Anterior cingulate cortex (tissue), 58 donors: ENCODE results near the gene TBC1D7.

Experiments
- DNase-seq, 58 donors: peaks; one replicate each; lab custom pipeline; 2025; lab: John Stamatoyannopoulos, UW

Gene TBC1D7

DNA sequence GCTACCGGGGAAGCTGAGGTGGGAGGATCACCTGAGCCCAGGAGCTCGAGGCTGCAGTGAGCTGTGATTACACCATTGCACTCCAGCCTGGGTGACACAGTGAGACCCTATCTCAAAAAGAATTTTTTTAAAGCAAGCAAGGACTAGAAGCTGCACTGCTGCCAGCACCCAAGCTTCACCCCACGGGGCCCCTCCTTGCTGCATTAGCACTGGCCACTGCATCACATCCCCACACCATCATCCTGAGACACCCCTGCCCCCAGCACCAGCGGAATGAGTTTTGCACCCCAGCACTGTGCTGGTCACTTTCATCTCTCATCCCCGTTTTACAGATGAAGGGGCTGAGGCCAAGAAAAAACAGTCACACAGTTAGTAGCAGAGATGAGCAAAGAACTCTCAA, 30.9 kb downstream of the TBC1D7 start:
- DNase-seq = no peak

- DNase-seq = no peak
These were observed 31.8 kb downstream of the TBC1D7 start for GRCh38 chr6:13296536-13296997.

DNA sequence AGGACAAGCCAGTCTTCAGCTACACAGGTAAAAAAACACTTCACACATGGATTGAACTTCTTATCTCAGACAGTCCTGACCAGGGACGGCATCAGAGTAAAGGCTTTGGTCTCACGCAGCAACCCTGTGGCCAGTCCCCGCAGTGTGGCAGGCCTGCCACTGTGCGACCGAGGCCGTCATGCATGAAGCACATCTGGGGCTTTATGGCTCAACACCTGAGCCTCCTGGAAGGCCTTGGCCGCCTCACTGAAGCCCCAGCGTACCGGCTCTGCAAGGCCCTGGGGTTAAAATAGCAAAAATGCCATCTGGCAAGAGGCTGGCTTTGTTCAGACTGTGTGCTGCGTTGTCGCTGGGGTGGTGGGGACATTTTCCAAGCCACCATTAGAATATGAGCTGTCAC, 32.8 kb downstream of the TBC1D7 start:
- DNase-seq = no peak

DNA sequence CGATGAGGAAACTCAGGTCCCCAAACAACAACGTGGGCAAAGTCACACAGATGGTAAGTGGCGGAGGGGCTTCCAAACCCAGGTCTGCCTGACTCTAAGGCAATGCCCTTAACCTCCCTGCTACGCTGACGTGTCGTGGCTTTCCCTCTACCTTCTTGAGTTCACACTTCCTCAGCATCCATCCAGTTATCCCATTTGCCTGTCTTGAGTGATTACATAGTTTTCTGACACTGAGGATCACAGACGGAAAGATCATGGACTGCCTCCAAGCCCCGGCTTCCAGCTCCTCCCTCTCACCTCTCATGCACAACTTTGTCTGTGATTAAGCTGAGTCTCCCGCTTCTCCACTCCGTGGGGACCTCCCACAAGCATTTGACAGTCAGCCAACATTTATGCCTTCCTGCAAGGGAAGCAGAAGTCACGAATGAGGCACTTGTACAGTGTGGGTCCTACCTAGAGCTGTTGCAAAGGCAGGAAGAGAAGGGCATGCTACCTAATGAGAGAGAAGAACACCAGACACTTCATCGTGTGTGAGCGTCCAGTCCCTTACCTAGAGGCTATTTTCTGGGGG, 33.8 kb downstream of the TBC1D7 start:
- DNase-seq = peak in 3 of 58 donors; percentile 16 to 29 (median 24)

GRCh38 chr6:13292774-13293173, 35.6 kb downstream of the TBC1D7 start:
- DNase-seq = no peak

DNA sequence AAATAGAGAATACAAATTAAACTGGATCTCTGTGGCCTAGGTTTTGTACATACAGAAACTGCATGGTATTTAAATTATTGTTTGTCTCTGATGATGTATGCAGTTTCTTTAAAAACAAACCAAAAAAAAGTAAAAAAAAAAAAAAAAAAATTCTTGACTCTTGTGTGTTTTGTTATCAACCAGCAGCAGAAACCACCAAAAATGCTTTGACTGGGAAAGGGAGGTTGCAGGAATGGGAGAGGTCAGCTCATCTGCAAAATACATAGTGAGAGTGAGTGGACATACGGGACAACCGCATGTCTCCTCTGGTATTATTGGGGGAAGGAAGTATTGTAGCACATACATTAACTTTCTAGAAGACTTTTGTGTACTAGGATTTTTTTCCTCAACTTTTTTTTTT, 38.0 kb downstream of the TBC1D7 start:
- no peak for DNase-seq

DNA sequence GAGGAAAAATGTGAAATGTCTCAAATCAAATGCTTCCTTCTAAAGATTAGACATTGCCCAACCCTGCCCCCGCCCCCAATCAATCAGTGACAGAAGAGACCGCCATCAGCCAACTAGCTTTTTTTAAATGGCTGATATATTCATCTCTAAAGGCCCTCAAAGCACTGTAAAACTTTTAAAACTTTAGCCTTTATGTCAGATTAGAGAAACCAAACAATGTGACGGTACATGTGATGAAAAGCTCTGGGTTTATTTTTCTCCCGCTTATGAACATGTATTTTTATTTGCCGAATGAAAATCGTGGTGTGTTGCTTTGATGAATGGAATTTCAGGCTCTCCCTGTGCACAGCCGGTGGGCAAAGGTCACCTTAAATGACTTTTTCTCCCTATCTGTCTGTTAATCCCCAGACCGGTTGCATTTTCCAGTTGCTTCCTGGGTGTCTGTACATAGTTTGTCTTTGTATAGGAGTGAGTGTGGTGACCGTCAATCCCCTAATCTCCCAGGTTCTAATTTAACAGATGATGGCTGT, 38.5 kb downstream of the TBC1D7 start:
- DNase-seq = no peak

GRCh38 chr6:13288969-13289391, 39.4 kb downstream of the TBC1D7 start:
- no peak for DNase-seq

GRCh38 chr6:13288481-13288880, 39.9 kb downstream of the TBC1D7 start:
- DNase-seq = no peak

- DNase-seq = no peak
These were observed 41.2 kb downstream of the TBC1D7 start for GRCh38 chr6:13287104-13287503.

DNA sequence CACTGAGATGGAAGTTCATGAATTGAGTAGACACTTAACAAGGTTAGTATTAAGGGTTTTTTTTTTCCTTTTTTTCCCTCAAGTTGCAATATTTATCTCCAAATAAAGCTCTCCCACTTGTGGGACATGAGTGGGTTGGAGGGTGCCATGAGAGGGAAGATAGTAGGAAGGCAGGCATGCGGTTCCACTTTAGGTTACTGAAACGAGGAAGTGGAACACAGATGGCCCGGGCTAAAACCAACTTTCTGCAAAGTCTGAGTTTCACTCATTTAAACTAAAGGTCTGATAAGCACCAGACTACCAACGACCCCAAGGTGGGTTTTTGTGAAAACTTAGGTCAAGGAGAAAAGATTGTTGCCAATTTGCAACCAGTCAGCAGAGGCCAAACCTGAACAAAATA, 42.2 kb downstream of the TBC1D7 start:
- peak in 2 of 58 donors; percentile 10 to 23 for DNase-seq

DNA sequence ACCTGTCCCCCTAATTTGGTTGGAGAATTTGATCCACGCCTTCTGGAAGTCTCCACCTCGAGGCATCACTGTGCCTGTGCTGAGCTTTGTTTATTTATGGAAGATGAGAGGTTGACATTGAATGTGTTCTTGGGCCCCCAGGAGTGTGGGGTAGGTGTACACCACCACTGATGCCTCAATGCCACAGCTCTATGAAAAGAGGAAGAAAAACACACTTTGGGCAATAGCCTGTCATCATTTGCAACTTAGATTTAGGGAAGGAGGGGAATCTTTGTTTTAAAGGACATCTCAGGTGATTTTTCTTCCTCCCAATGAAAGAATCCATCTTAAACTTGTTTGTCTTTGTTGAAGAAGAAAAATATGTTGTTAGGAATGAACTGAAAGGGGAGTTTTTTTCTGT, 42.6 kb downstream of the TBC1D7 start:
- no peak for DNase-seq

DNA sequence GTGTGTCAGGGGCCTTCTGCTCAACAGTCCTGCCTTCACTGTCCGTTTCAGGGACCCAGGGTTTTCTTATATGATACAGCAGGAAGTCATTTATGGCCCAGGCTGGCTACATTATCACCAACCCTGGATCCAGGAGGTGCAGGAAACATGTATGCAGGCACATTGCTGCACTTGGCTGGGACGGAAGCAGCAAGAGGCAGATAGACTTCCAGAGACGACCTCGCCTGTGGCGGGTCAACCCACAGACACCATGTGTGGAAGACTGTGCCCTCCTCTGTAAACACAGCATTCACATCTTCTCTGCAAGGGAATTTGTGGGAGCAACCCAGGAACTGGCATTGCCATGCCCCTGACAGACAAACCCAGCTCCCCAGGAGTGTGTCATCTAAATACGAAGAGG, 43.7 kb downstream of the TBC1D7 start:
- no peak for DNase-seq

GRCh38 chr6:13283331-13283730, 45.0 kb downstream of the TBC1D7 start:
- no peak for DNase-seq

- DNase-seq = no peak
These were observed 45.8 kb downstream of the TBC1D7 start for GRCh38 chr6:13282393-13283069.

DNA sequence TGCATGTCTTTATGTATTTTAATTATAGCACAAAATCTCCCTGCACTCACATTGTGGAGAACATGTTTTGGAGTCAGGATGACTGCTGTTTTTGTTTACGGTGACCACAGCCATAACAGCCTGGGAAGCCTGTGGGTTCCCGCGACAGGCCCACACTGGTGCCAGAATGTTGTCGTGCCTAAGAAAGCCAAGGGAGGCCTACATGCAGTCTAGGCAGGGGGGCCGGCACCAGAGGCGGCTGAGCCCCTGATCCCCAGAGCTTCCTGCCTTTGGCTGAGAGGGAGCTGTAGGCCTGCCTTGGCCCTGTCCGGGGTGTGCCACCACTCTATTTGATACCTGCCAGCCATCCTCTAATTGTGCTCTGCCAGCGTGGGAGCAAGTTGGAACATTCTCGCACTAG, 46.7 kb downstream of the TBC1D7 start:
- no peak for DNase-seq

GRCh38 chr6:13280254-13280653, 48.1 kb downstream of the TBC1D7 start:
- no peak for DNase-seq

DNA sequence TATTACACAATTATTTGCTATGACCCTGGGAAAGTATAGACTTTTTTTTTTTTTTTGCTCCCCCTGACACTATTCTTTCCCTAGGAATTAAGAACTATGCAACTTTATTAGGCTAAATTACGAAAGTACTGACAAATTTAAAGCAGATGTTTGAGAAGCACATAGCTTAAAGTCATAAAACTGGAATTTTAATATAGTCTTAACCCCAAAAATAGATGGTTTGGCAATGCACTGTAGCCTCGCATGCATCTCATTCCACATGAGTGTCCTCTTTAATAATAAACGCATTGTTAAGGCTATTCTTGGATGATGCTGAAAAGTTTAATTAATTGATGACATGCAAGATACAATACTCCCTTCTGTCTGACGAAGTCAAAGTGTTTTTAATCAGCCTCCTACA, 49.3 kb downstream of the TBC1D7 start:
- DNase-seq = no peak

GRCh38 chr6:13278164-13278563, 50.2 kb downstream of the TBC1D7 start:
- no peak for DNase-seq

DNA sequence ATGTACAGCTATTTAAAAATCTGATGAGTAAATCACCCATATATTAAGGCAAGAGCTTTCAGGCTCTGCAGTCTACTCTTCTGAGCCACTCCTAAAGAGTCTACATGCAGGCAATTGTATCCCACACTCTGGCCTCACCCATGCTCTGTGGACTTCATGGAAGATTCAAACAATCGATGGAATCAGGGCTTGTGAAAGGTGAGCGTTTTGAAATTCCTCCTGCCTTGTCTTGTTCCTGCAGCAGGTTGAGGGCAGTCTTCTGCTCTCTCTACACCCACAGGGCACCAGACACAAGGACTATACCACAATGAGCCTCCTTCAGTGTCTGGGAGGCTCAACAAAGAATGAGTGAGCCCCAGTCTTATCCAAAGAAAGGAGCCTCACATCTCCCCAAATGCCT, 51.1 kb downstream of the TBC1D7 start:
- DNase-seq = no peak

DNA sequence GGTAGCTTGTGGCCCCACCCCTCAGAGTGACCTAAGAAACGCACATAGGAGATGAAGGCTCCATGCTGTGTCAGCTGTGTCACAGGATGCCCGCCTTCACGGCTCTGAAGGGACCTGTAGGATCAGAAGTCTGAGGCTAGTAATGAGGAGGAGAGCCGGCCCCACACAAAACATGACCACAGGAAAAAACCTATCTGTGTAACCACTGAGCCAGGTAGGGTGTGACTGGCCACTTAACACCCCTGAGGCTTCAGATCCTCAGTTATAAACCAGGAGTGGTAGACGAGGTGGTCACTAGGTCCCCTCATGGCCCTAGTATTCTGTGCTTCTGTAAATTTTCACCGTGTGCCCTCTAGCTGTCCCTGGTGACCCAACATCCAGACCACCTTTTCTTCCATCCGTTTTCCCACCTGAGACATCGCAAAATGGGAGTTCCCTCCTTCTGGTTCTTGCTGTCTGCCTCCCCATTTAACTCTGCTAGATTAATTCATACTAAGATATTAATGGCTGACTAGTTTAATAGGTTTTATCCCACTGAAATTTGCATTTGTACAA, 52.8 kb downstream of the TBC1D7 start:
- DNase-seq = no peak
